ENCODE measurements around the gene PCDHGB3.
"Not testable (repeated sequence)": the region's sequence is repeated elsewhere in the genome, so short reads cannot be mapped to it uniquely, and the experiment has no call there.

Gene PCDHGB3

GRCh38 chr5:141403387-141403786 lies 33.3 kb downstream of the PCDHGB3 start:
- Histone ChIP-seq H3K4me1 (ENCODE audit: low read depth, poor library complexity, severe bottlenecking) (no peaks in the 10 kb centered on the region), H3K79me2 (ENCODE audit: insufficient read depth, low read depth) (no peaks in the 10 kb centered on the region), H3K9ac (no peak overlapping the region), H3K27ac (no peak overlapping the region), H3K27me3 (ENCODE audit: insufficient read depth, low read depth) (no peaks in the 10 kb centered on the region), H2AFZ (ENCODE audit: low read depth) (no peak overlapping the region), H3K36me3 (ENCODE audit: insufficient read depth) (no peaks in the 10 kb centered on the region), H3K4me2 (no peak overlapping the region), H4K20me1 (ENCODE audit: insufficient read depth) (no peaks in the 10 kb centered on the region), H3K4me3 (IDR thresholded peaks at IDR 0.05; ENCODE audit: insufficient read depth, low read depth, low read length) (no peak overlapping the region)
- no peak for TF ChIP-seq CTCF (conservative IDR thresholded peaks at IDR 0.05; ENCODE audit: low read depth, low read length)

- H3K79me2 ChIP-seq (ENCODE audit: insufficient read depth, low read depth); H4K20me1 ChIP-seq (ENCODE audit: insufficient read depth); H2AFZ ChIP-seq (ENCODE audit: low read depth); H3K36me3 ChIP-seq (ENCODE audit: insufficient read depth); H3K4me1 ChIP-seq (ENCODE audit: low read depth, poor library complexity, severe bottlenecking); H3K4me2 ChIP-seq; H3K4me3 ChIP-seq (IDR thresholded peaks at IDR 0.05; ENCODE audit: insufficient read depth, low read depth, low read length); H3K27ac ChIP-seq; H3K27me3 ChIP-seq (ENCODE audit: insufficient read depth, low read depth); H3K9ac ChIP-seq: not testable (repeated sequence)
These were observed 37.9 kb downstream of the PCDHGB3 start, which contains the start of gene PCDHGB6 for GRCh38 chr5:141407790-141408505. PCDHGB6 (plus strand) TSS chr5:141408021; CDS start chr5:141408203, 182 bp downstream.

GRCh38 chr5:141409598-141410306 lies 39.7 kb downstream of the PCDHGB3 start:
- Histone ChIP-seq H3K27me3 (ENCODE audit: insufficient read depth, low read depth) (no peaks in the 10 kb centered on the region), H3K4me1 (ENCODE audit: low read depth, poor library complexity, severe bottlenecking) (no peaks in the 10 kb centered on the region), H3K9ac (no peak overlapping the region), H3K36me3 (ENCODE audit: insufficient read depth) (no peaks in the 10 kb centered on the region), H3K4me3 (IDR thresholded peaks at IDR 0.05; ENCODE audit: insufficient read depth, low read depth, low read length) (no peak overlapping the region), H3K4me2 (no peak overlapping the region), H3K27ac (no peak overlapping the region), H4K20me1 (ENCODE audit: insufficient read depth) (no peaks in the 10 kb centered on the region), H2AFZ (ENCODE audit: low read depth) (no peak overlapping the region), H3K79me2 (ENCODE audit: insufficient read depth, low read depth) (no peaks in the 10 kb centered on the region)
- TF ChIP-seq CTCF (conservative IDR thresholded peaks at IDR 0.05; ENCODE audit: low read depth, low read length), result no peak

- Histone ChIP-seq H3K4me3 (IDR thresholded peaks at IDR 0.05; ENCODE audit: insufficient read depth, low read depth, low read length) (no peak overlapping the region), H3K4me1 (ENCODE audit: low read depth, poor library complexity, severe bottlenecking) (no peaks in the 10 kb centered on the region), H3K36me3 (ENCODE audit: insufficient read depth) (no peaks in the 10 kb centered on the region), H4K20me1 (ENCODE audit: insufficient read depth) (no peaks in the 10 kb centered on the region), H3K27ac (no peak overlapping the region), H2AFZ (ENCODE audit: low read depth) (no peak overlapping the region), H3K79me2 (ENCODE audit: insufficient read depth, low read depth) (no peaks in the 10 kb centered on the region), H3K27me3 (ENCODE audit: insufficient read depth, low read depth) (no peaks in the 10 kb centered on the region), H3K4me2 (no peak overlapping the region), H3K9ac (no peak overlapping the region)
- no peak for TF ChIP-seq CTCF (conservative IDR thresholded peaks at IDR 0.05; ENCODE audit: low read depth, low read length)
These were observed 41.5 kb downstream of the PCDHGB3 start for GRCh38 chr5:141411575-141411974.
